ENCODE measurements around the gene FREM2.

FREM2 gene

DNA sequence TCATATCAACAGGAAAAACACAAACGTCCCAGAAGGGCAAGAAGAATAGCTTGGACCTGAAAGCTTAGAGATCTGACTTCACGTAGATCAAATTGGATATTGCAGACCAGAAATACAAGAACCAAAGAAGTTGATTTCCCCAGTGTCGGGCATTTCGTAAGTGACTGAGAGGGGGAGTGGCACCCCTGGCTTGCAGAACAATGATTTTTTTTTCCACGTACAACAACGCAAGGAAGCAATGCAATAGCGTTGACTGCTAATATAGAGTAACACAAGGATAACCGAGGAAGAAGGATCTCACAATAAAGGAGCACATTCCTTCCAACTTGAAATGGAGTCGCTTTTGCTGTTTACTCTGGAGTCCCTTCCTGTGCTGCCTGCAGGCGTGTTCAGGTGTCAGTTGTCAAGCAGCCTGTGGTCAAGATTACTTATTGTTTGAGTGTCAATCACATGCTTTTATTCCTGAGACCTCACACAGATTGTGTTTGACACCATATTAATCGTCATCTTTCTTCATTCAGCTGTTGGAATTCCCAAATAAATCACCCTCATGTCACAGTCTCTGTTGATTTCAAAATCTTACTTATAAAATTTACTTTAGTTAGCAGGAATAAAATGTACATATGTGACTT lies 139.4 kb downstream of the FREM2 start:
- no peak for DNase-seq (ENCODE audit: low read depth in 2 of 2)

DNA sequence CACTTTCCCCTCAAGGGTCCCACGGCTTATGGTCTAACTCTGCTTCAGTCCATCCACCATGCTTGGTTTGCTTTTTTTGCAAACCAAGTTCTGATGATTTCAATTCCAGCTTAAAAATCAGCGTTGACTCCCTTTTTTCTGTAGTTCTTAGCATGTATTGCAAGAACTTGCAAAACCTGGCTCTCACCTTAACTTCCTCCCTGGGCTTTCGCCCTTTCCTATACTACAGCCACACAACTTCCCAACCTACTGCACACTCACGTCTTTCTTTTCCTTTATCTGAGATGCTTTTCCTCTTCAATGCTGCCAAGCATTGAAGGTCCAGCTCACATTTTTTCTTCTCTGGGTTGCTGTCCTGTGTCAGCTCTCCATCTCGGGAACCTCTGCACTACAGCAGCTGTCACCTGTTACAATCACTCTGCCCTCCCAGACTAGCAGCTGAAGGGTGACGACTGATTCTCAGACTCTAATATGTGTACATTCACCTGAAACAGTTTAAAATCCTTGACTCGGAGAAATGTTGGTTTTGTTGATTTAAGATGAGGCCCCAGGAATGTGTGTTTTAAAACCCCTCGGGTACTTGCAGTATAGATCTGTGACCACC lies 143.7 kb downstream of the FREM2 start:
- DNase-seq (ENCODE audit: low read depth in 2 of 2) = no peak

DNA sequence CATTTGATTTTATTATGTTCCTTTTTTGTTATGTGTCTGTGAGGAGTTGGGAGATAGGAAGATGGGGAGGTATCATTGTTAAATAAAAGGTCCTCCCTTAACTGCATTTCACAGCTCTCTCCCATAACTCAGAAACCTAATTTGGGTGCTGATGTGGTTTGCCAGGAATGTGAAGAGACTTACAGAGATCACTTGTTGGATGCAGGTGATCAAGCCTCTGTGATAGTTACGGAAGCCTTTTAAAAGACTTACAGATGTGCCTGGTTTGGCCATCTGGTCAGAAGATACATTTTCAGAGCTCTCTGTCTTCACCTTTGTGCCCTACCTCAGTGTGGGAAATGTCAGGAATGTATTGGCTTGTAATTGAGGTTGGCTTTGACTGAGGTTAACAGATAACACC lies 157.7 kb downstream of the FREM2 start:
- DNase-seq (ENCODE audit: low read depth in 2 of 2) = no peak

- DNase-seq (ENCODE audit: low read depth in 2 of 2) = no peak
Observed at GRCh38 chr13:38848360-38848759, 161.5 kb downstream of the FREM2 start.

- no peak for DNase-seq (ENCODE audit: low read depth in 2 of 2)
Observed at GRCh38 chr13:38849315-38849714, 162.4 kb downstream of the FREM2 start.

- DNase-seq (ENCODE audit: low read depth in 2 of 2) = no peak
Observed at GRCh38 chr13:38850868-38851626, 164.2 kb downstream of the FREM2 start.

DNA sequence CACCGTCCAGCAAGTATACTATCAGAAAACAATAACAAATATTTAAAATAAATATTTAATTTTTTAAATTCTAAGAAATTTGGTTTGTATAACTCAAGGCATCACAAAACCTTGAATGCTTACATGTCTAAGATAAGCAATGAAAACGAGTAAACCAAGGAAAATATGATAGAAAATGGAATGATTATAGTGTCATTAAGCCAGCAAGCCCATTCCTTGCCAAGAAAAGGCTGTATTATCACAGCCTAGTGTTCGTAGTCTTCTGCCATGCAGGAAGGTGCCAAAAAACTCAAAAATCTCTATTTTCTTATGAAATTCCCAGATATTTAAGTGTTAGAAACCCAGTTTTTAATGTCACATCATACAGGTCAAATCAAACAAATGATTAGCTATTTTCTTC lies 167.3 kb downstream of the FREM2 start:
- no peak for DNase-seq (ENCODE audit: low read depth in 2 of 2)

GRCh38 chr13:38856065-38856464 lies 169.2 kb downstream of the FREM2 start:
- DNase-seq (ENCODE audit: low read depth in 2 of 2) = no peak

GRCh38 chr13:38862443-38862842 lies 175.6 kb downstream of the FREM2 start:
- no peak for DNase-seq (ENCODE audit: low read depth in 2 of 2)

- DNase-seq (ENCODE audit: low read depth in 2 of 2) = no peak
Observed at GRCh38 chr13:38863536-38863935, 176.7 kb downstream of the FREM2 start.

GRCh38 chr13:38866649-38867048 lies 179.8 kb downstream of the FREM2 start:
- no peak for DNase-seq (ENCODE audit: low read depth in 2 of 2)

- DNase-seq (ENCODE audit: low read depth in 2 of 2) = no peak
Observed at GRCh38 chr13:38868399-38868798, 181.5 kb downstream of the FREM2 start.

DNA sequence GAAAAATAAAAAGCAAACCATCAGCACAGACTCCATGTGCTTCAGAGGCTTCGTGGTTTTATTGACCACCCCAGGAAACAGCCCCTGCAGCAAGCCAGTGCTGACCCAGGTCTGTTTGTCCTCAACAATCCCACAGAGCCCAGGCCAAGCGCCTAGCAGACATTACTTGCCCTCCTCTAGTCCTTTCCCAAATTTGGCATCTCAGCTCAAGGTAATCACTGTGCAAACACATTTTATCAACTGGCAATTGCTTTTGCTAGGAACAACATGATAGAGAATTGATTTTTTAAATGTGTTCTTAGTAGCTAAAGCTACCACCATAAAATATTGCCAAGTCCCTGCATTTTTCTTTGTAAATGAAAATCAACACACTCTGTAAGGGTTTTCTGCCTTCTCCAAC lies 182.0 kb downstream of the FREM2 start:
- DNase-seq (ENCODE audit: low read depth in 2 of 2) = no peak

- DNase-seq (ENCODE audit: low read depth in 2 of 2) = no peak
Observed at GRCh38 chr13:38871275-38871674, 184.4 kb downstream of the FREM2 start.

GRCh38 chr13:38872693-38873092 lies 185.8 kb downstream of the FREM2 start:
- peak in 1 of 2 donors; percentile 2 for DNase-seq (ENCODE audit: low read depth in 2 of 2)

GRCh38 chr13:38875186-38875875 lies 188.5 kb downstream of the FREM2 start:
- no peak for DNase-seq (ENCODE audit: low read depth in 2 of 2)

- no peak for DNase-seq (ENCODE audit: low read depth in 2 of 2)
Observed at GRCh38 chr13:38879278-38879677, 192.4 kb downstream of the FREM2 start.

- no peak for DNase-seq (ENCODE audit: low read depth in 2 of 2)
Observed at GRCh38 chr13:38879786-38880185, 192.9 kb downstream of the FREM2 start.

DNA sequence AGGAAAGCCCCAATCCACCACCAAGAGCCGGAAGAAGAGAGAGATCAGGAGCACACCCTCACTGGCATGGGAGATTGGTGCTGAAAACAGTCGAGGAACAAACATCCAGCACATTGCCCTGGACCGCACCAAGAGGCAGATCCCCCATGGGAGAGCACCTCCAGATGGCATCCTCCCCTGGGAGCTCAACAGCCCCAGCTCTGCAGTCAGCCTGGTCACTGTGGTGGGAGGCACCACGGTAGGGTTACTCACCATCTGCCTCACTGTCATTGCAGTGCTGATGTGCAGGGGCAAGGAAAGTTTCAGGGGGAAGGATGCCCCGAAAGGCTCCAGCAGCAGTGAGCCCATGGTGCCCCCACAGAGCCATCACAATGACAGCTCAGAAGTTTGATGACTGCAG lies 193.5 kb downstream of the FREM2 start:
- no peak for DNase-seq (ENCODE audit: low read depth in 2 of 2)

- no peak for DNase-seq (ENCODE audit: low read depth in 2 of 2)
Observed at GRCh38 chr13:38883783-38884182, 196.9 kb downstream of the FREM2 start.

- no peak for DNase-seq (ENCODE audit: low read depth in 2 of 2)
Observed at GRCh38 chr13:38888309-38888708, 201.4 kb downstream of the FREM2 start.

- no peak for DNase-seq (ENCODE audit: low read depth in 2 of 2)
Observed at GRCh38 chr13:38895075-38895474, 208.2 kb downstream of the FREM2 start.

GRCh38 chr13:38897521-38897920 lies 210.6 kb downstream of the FREM2 start:
- no peak for DNase-seq (ENCODE audit: low read depth in 2 of 2)
